ENCODE results near the gene BNIP5. TPM values are rescaled to one million over a fixed set of nuclear protein-coding genes. Genes with fewer than 3 reads are reported as not detected.
"Not testable (repeated sequence)": the region's sequence is repeated elsewhere in the genome, so short reads cannot be mapped to it uniquely, and the experiment has no call there.

The BNIP5 gene
- total RNA-seq, 1 experiment from 2014 or later, result 3.6 TPM

- no peak for DNase-seq (ENCODE audit: low spot score)
Measured at GRCh38 chr6:36367743-36368142, 31.1 kb upstream of the BNIP5 start.

DNA sequence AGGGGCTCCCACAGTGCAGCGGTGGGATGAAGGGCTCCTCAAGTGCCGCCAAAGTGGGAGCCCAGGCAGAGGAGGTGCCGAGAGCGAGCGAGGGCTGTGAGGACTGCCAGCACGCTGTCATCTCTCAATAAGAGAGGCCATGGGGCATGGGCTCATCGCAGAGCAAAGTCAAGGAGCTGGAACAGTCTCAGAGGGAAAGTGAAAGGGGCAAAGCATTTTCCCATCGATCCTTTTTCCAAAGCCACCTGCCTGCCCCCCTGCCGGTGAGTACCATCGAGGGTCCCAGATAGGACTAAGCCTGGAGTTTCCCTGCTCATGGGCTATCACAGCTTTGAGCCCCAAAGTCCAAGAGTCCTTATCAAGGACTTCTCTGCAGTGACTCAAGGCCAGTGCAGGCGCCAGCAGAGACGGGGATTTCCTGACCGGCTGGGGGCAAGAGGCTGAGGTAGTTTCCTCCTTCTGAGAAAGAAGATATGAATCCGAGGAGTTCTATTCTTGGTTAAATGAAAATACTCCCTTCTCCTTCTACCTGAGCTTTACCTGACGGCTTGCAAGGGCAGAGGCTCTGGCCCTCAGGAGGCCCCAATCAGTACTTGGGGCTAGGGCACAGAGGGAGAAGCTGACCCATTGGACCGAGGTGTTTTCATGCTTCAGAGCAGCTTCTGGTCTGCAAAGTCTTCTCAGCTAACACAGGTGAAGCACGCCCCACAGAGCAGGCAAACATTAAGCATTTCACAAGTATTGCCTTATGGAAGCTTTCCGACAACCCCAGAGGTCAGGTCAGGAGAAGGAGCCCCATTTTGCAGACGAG, 28.2 kb upstream of the BNIP5 start:
- DNase-seq (ENCODE audit: low spot score), result no peak

DNA sequence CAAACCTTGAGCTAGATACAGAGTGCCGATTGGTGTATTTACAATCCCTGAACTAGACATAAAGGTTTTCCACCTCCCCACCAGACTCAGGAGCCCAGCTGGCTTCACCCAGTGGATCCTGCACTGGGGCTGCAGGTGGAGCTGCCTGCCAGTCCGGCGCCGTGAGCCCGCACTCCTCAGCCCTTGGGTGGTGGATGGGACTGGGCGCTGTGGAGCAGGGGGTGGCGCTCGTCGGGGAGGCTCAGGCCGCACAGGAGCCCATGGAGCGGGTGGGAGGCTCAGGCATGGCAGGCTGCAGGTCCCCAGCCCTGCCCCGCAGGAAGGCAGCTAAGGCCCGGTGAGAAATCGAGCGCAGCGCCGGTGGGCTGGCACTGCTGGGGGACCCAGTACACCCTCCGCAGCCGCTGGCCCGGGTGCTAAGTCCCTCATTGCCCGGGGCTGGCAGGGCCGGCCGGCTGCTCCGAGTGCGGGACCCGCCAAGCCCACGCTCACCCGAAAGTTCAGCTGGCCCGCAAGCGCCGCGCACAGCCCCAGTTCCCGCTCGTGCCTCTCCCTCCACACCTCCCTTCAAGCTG, 27.5 kb upstream of the BNIP5 start:
- not testable (repeated sequence) for DNase-seq (ENCODE audit: low spot score)

DNA sequence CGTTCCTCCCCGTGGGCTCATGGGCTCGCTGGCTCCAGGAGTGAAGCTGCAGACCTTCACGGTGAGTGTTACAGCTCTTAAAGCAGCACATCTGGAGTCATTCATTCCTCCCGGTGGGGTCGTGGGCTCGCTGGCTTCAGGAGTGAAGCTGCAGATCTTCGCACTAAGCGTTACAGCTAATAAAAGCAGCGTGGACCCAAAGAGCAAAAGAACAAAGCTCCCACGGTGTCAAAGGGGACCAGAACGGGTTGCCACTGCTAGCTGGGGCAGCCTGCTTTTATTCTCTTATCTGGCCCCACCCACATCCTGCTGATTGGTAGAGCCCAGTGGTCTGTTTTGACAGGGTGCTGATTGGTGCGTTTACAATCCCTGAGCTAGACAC, 26.7 kb upstream of the BNIP5 start:
- not testable (repeated sequence) for DNase-seq (ENCODE audit: low spot score)

DNA sequence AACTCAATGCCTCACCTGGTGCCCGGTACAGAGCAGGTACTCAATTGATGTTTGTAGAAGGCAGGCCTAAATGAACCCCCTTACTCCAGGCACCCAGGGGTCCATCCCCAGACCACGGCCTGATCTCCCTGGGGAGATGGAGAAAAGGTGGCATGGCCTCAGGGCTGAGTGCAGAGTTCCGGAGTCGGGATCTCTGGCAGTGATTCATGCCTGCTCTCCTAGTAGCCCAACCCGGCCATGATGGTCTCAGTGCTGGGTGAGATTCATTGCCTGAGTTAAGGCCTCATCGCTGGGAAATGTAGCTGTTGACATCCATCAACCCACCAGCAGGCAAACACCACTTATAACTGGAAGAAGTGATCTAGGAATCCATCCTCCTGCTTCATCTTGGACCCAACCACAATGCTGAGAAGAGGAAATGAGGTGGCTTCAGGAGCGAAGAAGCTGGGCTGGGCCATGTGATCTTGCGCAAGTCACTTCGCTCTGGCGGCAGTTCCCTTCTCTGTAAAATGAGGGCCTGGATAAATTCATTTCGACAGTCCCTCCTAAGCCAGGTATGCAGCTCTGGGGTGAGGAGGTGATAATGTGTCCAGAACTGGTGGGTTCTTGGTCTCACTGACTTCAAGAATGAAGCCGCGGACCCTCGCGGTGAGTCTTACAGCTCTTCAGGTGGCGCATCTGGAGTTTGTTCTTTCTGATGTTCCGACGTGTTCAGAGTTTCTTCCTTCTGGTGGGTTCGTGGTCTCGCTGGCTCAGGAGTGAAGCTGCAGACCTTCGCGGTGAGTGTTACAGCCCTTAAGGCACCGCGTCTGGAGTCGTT, 26.1 kb upstream of the BNIP5 start:
- DNase-seq (ENCODE audit: low spot score), result no peak

GRCh38 chr6:36361071-36361470, 24.4 kb upstream of the BNIP5 start:
- no peak for DNase-seq (ENCODE audit: low spot score)

DNA sequence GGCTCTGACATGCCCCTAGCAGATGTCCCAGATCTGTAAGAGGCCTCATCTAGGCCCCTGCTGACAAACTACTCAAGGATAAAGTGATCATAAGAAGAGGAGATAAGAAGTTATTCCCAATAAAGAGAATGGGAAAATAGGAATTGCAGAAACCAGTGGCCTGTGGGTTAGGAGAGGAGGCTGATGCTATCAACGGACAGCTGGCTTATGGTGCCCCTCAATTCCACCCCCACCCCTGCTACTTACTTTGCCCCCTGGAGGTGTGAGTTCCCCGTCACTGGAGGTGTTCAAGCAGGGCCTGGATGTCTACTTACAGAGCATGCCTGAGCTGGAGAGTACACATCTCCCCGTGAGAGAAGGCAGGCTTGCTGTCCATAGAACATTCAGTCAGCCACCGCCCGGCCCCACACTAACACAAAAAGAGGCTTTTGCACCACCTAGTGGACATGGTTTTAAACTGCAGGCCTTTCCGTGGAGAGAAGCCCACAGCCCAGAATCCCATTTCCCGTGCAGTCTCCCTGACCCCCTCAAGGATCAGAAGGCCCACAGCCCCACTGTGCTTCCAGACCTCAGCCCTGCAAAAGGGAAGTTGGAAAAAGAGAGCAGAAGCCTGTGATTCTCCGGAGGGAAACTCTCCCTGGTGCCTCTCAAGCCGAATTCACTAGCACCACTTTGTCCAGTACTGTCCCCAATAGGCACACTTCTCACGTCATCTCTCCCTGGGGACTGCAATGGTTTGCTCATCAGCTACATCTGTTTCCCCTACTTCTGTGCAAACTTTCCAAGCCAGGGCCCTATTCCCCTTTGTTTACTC, 23.8 kb upstream of the BNIP5 start:
- DNase-seq (ENCODE audit: low spot score), result peak; percentile 94

- no peak for DNase-seq (ENCODE audit: low spot score)
Measured at GRCh38 chr6:36358226-36358915, 21.7 kb upstream of the BNIP5 start.

GRCh38 chr6:36357872-36358225, 21.2 kb upstream of the BNIP5 start:
- DNase-seq (ENCODE audit: low spot score), result peak; percentile 26

DNA sequence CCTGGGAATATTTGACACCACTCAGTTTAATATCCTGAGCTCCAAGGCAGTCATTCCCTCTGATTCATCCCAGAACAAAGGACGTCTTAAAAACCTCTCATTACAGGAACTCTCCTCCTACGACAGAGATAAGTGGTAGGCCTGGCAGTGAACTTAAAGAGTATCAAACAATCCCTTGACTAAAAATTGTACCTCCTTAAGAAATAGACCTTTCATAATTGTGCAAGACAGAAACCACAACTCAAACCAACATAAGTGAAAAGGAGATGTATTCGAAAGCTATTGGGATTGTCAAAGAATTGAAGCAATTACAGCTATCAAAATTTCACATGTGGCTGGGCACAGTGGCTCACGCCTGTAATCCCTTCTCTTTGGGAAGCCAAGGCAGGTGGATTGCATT, 19.1 kb upstream of the BNIP5 start:
- DNase-seq (ENCODE audit: low spot score), result no peak

DNA sequence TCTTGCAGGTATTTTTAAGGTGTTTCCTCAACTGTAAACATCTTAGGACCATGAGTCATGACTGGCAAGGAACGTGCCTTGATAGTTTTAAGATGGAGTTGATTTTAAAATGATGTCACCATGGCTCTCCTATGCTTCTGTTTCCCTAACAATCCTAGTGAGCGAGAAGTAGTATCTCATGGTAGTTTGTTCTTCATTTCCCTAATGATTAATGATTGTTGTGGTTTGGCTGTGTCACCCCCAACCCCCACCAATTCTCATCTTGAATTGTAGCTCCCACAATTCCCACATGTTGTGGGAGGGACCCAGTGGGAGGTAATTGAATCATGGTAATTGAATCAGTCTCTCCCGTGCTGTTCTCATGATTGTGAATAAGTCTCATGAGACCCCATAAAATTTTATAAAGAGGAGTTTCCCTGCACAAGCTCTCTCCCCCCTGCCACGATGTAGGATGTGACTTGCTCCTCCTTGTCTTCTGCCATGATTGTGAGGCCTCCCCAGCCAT, 16.8 kb upstream of the BNIP5 start:
- DNase-seq (ENCODE audit: low spot score), result no peak

DNA sequence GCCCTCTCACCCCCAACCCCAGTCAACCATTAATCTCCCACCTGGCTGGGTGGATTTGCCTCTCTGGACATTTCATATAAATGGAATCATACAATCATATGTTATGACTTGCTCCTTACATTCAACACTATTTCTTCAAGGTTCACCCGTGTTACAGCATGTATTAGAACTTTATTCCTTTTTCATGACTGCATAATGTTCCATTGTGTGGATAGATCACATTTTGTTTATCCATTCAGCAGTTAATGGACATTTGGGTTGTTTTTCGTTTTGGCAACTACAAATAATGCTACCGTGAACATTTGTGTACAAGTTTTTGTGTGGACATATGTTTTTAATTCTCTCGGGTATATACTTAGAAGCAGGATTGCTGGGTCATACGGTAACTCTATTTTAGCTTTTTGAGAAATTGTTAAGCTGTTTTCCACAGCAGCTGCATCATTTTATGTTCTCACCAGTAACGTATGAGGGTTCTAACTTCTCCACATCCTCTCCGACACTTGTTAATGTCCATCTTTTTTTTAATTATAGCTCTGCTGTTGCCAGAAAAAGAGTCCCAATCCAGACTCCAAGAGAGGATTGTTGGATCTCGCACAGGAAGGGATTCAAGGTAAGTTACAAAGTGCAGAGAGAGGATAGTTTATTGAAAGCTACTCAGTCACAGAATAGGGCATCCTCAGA, 15.9 kb upstream of the BNIP5 start:
- no peak for DNase-seq (ENCODE audit: low spot score)

GRCh38 chr6:36350681-36351571, 14.2 kb upstream of the BNIP5 start:
- peak; percentile 27 for DNase-seq (ENCODE audit: low spot score)

DNA sequence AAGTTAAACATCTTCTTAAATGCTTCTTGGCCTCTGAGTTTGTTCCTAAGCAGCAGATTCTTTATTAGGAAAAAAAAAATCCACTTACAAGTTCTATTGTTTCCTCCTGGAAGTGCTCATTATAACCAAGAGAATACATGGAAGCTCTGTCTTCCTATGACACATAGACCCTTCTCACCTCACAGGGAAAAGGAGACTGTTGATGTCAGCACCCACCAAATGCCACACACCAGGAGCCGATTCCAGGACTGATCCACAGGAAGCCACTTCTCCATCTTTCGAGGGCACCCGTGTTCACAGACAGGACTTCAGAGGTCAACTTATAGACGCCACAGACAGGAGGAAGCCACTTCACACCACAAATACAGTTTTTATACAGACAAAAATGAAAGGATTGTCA, 13.4 kb upstream of the BNIP5 start:
- DNase-seq (ENCODE audit: low spot score), result no peak

- peak; percentile 82 for DNase-seq (ENCODE audit: low spot score)
Measured at GRCh38 chr6:36349240-36349639, 12.6 kb upstream of the BNIP5 start.

GRCh38 chr6:36347621-36348020, 10.9 kb upstream of the BNIP5 start:
- no peak for DNase-seq (ENCODE audit: low spot score)

DNA sequence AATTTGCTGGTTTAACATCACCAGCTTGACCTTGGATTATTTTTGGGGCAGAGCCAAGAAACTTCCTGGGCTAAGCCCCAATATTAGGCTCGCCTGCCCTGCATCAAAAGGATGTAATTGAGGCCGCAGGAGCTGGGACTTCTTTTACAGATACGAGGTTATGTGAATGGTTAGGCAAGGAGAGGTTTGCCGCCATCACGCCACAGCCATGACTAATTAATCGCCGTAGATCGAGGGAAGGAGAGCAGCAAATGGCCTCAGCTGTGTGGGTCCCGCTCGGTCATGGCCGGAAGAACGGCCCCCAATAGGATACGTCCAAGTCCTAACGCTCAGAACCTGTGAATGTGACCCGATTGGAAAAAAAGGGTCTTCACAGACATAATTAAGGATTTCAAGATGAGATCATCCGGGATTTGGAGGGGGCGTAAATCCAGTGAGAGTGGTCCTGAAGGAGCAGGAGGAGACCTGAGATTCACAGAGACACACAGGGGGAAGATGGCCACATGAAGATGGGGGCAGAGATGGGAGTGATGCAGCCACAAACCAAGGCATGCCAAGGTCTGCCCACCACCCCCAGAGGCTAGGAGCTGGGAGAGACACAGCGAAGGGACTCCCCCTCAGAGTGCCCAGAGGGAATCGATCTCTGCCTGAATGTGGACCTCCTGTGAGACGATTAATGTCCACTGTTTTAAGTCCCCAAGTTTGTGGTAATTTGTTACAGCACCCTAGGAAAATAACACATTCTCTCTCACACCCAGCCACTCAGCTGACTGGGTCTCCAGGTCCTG, 10.0 kb upstream of the BNIP5 start:
- DNase-seq (ENCODE audit: low spot score), result no peak

DNA sequence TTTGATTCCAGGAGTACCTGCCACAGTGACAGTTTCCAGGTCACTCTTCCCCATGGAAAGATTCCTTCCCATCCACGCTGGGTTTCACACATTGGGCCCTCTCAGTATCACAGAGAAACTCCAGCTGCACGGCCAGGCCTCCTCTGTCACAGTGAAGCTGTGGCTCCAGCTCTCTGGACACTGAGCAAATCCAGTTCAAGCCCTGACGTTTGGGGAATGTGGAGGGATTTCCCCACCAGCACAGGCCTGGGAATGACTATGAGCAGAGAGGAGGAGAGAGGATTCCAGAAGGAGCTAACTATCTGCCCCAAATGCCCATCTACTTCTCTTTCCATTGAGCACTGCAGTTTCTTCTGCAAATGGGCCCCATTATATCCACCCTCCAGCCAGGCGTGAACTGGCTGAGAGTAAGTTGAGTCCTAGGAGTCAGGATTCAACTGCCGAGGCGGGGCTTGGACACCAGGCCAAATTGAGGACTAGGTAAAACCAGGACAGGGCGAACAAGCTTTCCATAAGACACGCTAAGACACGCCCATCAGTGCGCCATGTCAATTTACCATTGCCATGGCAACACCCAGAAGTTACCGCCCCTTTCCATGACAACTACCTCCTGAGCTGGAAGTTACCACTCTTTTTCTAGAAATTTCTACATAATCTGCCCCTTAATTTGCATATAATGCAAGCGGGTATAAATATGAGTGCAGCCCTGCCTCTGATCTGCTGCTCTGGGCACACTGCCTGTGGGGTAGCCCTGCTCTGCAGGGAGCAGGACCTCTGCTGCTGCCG, 9.2 kb upstream of the BNIP5 start:
- DNase-seq (ENCODE audit: low spot score), result no peak
